DND-41 (cell line): ENCODE measurements around the gene KCNG2.

Experiments
- ATAC-seq: fragments of 200-7000 bp; cut with Tn5 transposase; 3 replicates; pipeline ENCODE4 v1.9.1; 2021; ENCODE audit warnings: low read depth; ENCODE audit not compliant: insufficient read depth
- DNase-seq: peaks from one replicate; pipeline ENCODE4 v3.0.0-alpha.2; 2020
- H2AFZ ChIP-seq: 2 replicates; pipeline ENCODE4 v1.6.0; 2012; ENCODE audit warnings: low read depth, low read length
- H3K27ac ChIP-seq: 2 replicates; pipeline ENCODE4 v1.5.1; 2012; ENCODE audit warnings: low read length, inconsistent platforms
- H3K27me3 ChIP-seq: fragments of 200-600 bp; sonication (generic); 2 replicates; pipeline ENCODE4 v1.6.0; 2012; ENCODE audit warnings: low read length, mild to moderate bottlenecking, inconsistent platforms; ENCODE audit not compliant: insufficient read depth, poor library complexity
- H3K36me3 ChIP-seq: 2 replicates; pipeline ENCODE4 v1.5.1; 2012; ENCODE audit warnings: low read length, inconsistent platforms; ENCODE audit not compliant: insufficient read depth
- H3K4me1 ChIP-seq: 2 replicates; pipeline ENCODE4 v1.5.1; 2012; ENCODE audit warnings: mild to moderate bottlenecking, low read length; ENCODE audit not compliant: insufficient read depth
- H3K4me2 ChIP-seq: 2 replicates; pipeline ENCODE4 v1.6.0; 2012; ENCODE audit warnings: mild to moderate bottlenecking, moderate library complexity, low read length, inconsistent platforms; ENCODE audit not compliant: insufficient read depth
- H3K4me3 ChIP-seq, 2 experiments: fragments of 200-600 bp in 1 of 2; shearing (Covaris generic) in 1 of 2; 2 replicates each; pipeline ENCODE4 v1.5.1; 2012 to 2016; ENCODE audit warnings: inconsistent platforms in 2 of 2, low read length in 2 of 2, mild to moderate bottlenecking in 2 of 2, low read depth in 1 of 2, moderate library complexity in 1 of 2
- H3K79me2 ChIP-seq: 2 replicates; pipeline ENCODE4 v1.6.0; 2012; ENCODE audit warnings: low read length, inconsistent platforms; ENCODE audit not compliant: insufficient read depth
- H3K9ac ChIP-seq: 2 replicates; pipeline ENCODE4 v1.6.0; 2012; ENCODE audit warnings: low read depth, mild to moderate bottlenecking, inconsistent platforms, low read length, moderate library complexity
- H3K9me3 ChIP-seq: 2 replicates; pipeline ENCODE4 v1.5.1; 2012; ENCODE audit warnings: low read length, moderate library complexity, mild to moderate bottlenecking, inconsistent platforms; ENCODE audit not compliant: insufficient read depth, severe bottlenecking
- H4K20me1 ChIP-seq: 2 replicates; pipeline ENCODE4 v1.6.0; 2012; ENCODE audit warnings: low read length; ENCODE audit not compliant: insufficient read depth
- CTCF ChIP-seq: IDR thresholded peaks from 2 replicates; pipeline ENCODE4 v1.5.1; 2012; ENCODE audit warnings: borderline replicate concordance, low read length, moderate library complexity, mild to moderate bottlenecking; ENCODE audit not compliant: poor library complexity, severe bottlenecking; ENCODE audit errors: extremely low read depth
- EZH2 ChIP-seq: IDR thresholded peaks from 3 replicates; pipeline ENCODE4 v1.6.1; 2012; ENCODE audit warnings: borderline replicate concordance, low read depth, mild to moderate bottlenecking, moderate library complexity, low read length, inconsistent platforms; ENCODE audit not compliant: severe bottlenecking

Gene KCNG2

GRCh38 chr18:79766308-79766707 lies 31.4 kb upstream of the KCNG2 start:
- Histone ChIP-seq H4K20me1 (no peaks in the 10 kb centered on the region), H3K9ac (no peak overlapping the region), H3K36me3 (no peaks in the 10 kb centered on the region), H3K9me3 (peaks cover 3% of the 10 kb centered on the region), H3K27ac (no peak overlapping the region), H3K4me3 (no peak overlapping the region), H3K79me2 (no peaks in the 10 kb centered on the region), H3K4me1 (0 out of 2 replicates have a peak, but pooled peaks cover 2% of the 10 kb centered on the region), H3K27me3 (no peaks in the 10 kb centered on the region), H2AFZ (no peak overlapping the region), H3K4me2 (no peak overlapping the region)
- TF ChIP-seq EZH2 (no peak), CTCF (no peak)
- DNase-seq (no peak), ATAC-seq (no peak)

GRCh38 chr18:79768745-79769144 lies 29.0 kb upstream of the KCNG2 start:
- TF ChIP-seq EZH2 (no peak), CTCF (no peak)

GRCh38 chr18:79769698-79770500 lies 27.8 kb upstream of the KCNG2 start:
- TF ChIP-seq CTCF (no peak), EZH2 (no peak)
- H2AFZ ChIP-seq: no peak overlapping the region
- DNase-seq (no peak), ATAC-seq (no peak)
- H3K79me2 ChIP-seq: no peaks in the 10 kb centered on the region
- H3K4me3 ChIP-seq: no peak overlapping the region
- no peaks in the 10 kb centered on the region for H3K4me1 ChIP-seq
- H3K36me3 ChIP-seq: no peaks in the 10 kb centered on the region
- H3K9me3 ChIP-seq: peaks cover 3% of the 10 kb centered on the region
- H3K27ac ChIP-seq: no peak overlapping the region
- no peak overlapping the region for H3K9ac ChIP-seq
- no peak overlapping the region for H3K4me2 ChIP-seq
- no peaks in the 10 kb centered on the region for H3K27me3 ChIP-seq
- H4K20me1 ChIP-seq: no peaks in the 10 kb centered on the region; the same call in 1 of the 2 replicates

More at GRCh38 chr18:79768745-79769144, 29.0 kb upstream of the KCNG2 start:
- ATAC-seq (no peak), DNase-seq (no peak)
- Histone ChIP-seq H4K20me1 (no peaks in the 10 kb centered on the region; the same call in 1 of the 2 replicates), H2AFZ (no peak overlapping the region), H3K36me3 (no peaks in the 10 kb centered on the region), H3K27ac (no peak overlapping the region), H3K27me3 (no peaks in the 10 kb centered on the region), H3K4me3 (no peak overlapping the region), H3K9ac (no peak overlapping the region), H3K4me1 (no peaks in the 10 kb centered on the region), H3K79me2 (no peaks in the 10 kb centered on the region), H3K4me2 (no peak overlapping the region), H3K9me3 (peaks cover 3% of the 10 kb centered on the region)

GRCh38 chr18:79770501-79770815 lies 27.3 kb upstream of the KCNG2 start:
- TF ChIP-seq EZH2 (no peak), CTCF (no peak)
- Histone ChIP-seq H3K36me3 (no peaks in the 10 kb centered on the region), H3K9ac (no peak overlapping the region), H4K20me1 (no peaks in the 10 kb centered on the region; the same call in 1 of the 2 replicates), H2AFZ (no peak overlapping the region), H3K4me3 (no peak overlapping the region), H3K4me1 (no peaks in the 10 kb centered on the region), H3K27ac (no peak overlapping the region), H3K79me2 (no peaks in the 10 kb centered on the region), H3K4me2 (no peak overlapping the region), H3K9me3 (peaks cover 3% of the 10 kb centered on the region), H3K27me3 (no peaks in the 10 kb centered on the region)
- DNase-seq (no peak), ATAC-seq (no peak)
